ENCODE data around the gene PLTP. TPM values are rescaled to one million over a fixed set of nuclear protein-coding genes. Genes with fewer than 3 reads are reported as not detected.
"Not testable (repeated sequence)": the region's sequence is repeated elsewhere in the genome, so short reads cannot be mapped to it uniquely, and the experiment has no call there.

The PLTP gene
- total RNA-seq, 2 experiments from 2014 or later = 4.3 to 4.8 TPM

GRCh38 chr20:45887346-45887715, 24.6 kb downstream of the PLTP start, which contains the start of gene SPATA25:
SPATA25 (minus strand) TSS chr20:45887622; CDS start chr20:45887590, 32 bp downstream.
- Mint-ChIP-seq H3K9me3 (no peaks in the 10 kb centered on the region), H3K4me3 (no peak within 1 kb of the TSS), H3K27ac (no peak within 1 kb of the TSS), H3K27me3 (ENCODE audit: low read depth) (no peaks in the 10 kb centered on the region), H3K36me3 (ENCODE audit: low read depth) (peaks cover 10% of the 10 kb centered on the region), H3K4me1 (ENCODE audit: low read depth) (peaks cover 51% of the 10 kb centered on the region)
- intact Hi-C loops (cut with micrococcal nuclease) = no loop called here
- no peak for DNase-seq
- CTCF ChIA-PET = no interaction called here

GRCh38 chr20:45886590-45887345, 25.2 kb downstream of the PLTP start:
- H3K36me3 Mint-ChIP-seq (ENCODE audit: low read depth) = peaks cover 10% of the 10 kb centered on the region
- CTCF ChIA-PET = no interaction called here
- H3K27me3 Mint-ChIP-seq (ENCODE audit: low read depth) = no peaks in the 10 kb centered on the region
- H3K9me3 Mint-ChIP-seq = no peaks in the 10 kb centered on the region
- DNase-seq = no peak
- H3K4me1 Mint-ChIP-seq (ENCODE audit: low read depth) = peaks cover 49% of the 10 kb centered on the region
- intact Hi-C loops (cut with micrococcal nuclease) = no loop called here
- H3K27ac Mint-ChIP-seq = no peak overlapping the region
- no peak overlapping the region for H3K4me3 Mint-ChIP-seq

GRCh38 chr20:45883100-45883469, 28.9 kb downstream of the PLTP start:
- Mint-ChIP-seq H3K36me3 (ENCODE audit: low read depth) (peaks cover 12% of the 10 kb centered on the region), H3K4me1 (ENCODE audit: low read depth) (peaks cover 49% of the 10 kb centered on the region), H3K27ac (peak overlapping the region; percentile 61), H3K9me3 (no peaks in the 10 kb centered on the region), H3K4me3 (no peak overlapping the region), H3K27me3 (ENCODE audit: low read depth) (no peaks in the 10 kb centered on the region)
- no peak for DNase-seq
- intact Hi-C loops (cut with micrococcal nuclease) = no loop called here
- CTCF ChIA-PET = interaction anchor here (0.9 to 1.9 kb wide), 2 partner anchors 14 to 85 kb away, joined by 3 to 4 read pairs; no protein-coding TSS in a partner anchor

- H3K27me3 Mint-ChIP-seq (ENCODE audit: low read depth) = no peaks in the 10 kb centered on the region
- peaks cover 12% of the 10 kb centered on the region for H3K36me3 Mint-ChIP-seq (ENCODE audit: low read depth)
- peak overlapping the region; percentile 57 for H3K4me3 Mint-ChIP-seq
- peaks cover 49% of the 10 kb centered on the region for H3K4me1 Mint-ChIP-seq (ENCODE audit: low read depth)
- intact Hi-C loops (cut with micrococcal nuclease) = no loop called here
- DNase-seq = no peak
- H3K27ac Mint-ChIP-seq = peak overlapping the region; percentile 61
- H3K9me3 Mint-ChIP-seq = no peaks in the 10 kb centered on the region
- CTCF ChIA-PET = interaction anchor here (0.6 to 1.9 kb wide), 2 partner anchors 21 to 84 kb away, joined by 3 to 4 read pairs; no protein-coding TSS in a partner anchor
Observed at GRCh38 chr20:45882469-45883099, 29.4 kb downstream of the PLTP start.

- no peaks in the 10 kb centered on the region for H3K27me3 Mint-ChIP-seq (ENCODE audit: low read depth)
- H3K27ac Mint-ChIP-seq = peak within 1 kb of the TSS; percentile 93
- CTCF ChIA-PET = interaction anchor here (0.6 to 1.3 kb wide), 6 partner anchors 8 to 89 kb away, joined by 3 to 5 read pairs (median 4); partner anchors contain the start of gene CTSA
- intact Hi-C loops (cut with micrococcal nuclease) = loop anchor here (1.0 to 2.0 kb wide), 6 partner anchors 10 to 90 kb away; partner anchors contain the start of genes ACOT8, CTSA, NEURL2 and UBE2C
- no peaks in the 10 kb centered on the region for H3K9me3 Mint-ChIP-seq
- peak; percentile 100 for DNase-seq
- H3K36me3 Mint-ChIP-seq (ENCODE audit: low read depth) = peaks cover 14% of the 10 kb centered on the region
- H3K4me3 Mint-ChIP-seq = peak within 1 kb of the TSS; percentile 94
- H3K4me1 Mint-ChIP-seq (ENCODE audit: low read depth) = peaks cover 48% of the 10 kb centered on the region
Observed at GRCh38 chr20:45880988-45881788, 30.8 kb downstream of the PLTP start, which contains the start of gene ZSWIM1. ZSWIM1 (plus strand) TSS chr20:45881227; CDS start chr20:45882593, 1,366 bp downstream.

- Mint-ChIP-seq H3K4me3 (no peak overlapping the region), H3K27ac (no peak overlapping the region), H3K4me1 (ENCODE audit: low read depth) (peaks cover 22% of the 10 kb centered on the region), H3K27me3 (ENCODE audit: low read depth) (no peaks in the 10 kb centered on the region), H3K9me3 (no peaks in the 10 kb centered on the region), H3K36me3 (ENCODE audit: low read depth) (peaks cover 7% of the 10 kb centered on the region)
- intact Hi-C loops (cut with micrococcal nuclease) = no loop called here
- DNase-seq = no peak
- CTCF ChIA-PET = interaction anchor here (0.7 to 1.0 kb wide), 2 partner anchors 11 to 12 kb away, joined by 3 to 4 read pairs; no protein-coding TSS in a partner anchor
Observed at GRCh38 chr20:45878076-45878761, 33.7 kb downstream of the PLTP start.

- no peaks in the 10 kb centered on the region for H3K4me1 Mint-ChIP-seq (ENCODE audit: low read depth)
Observed at GRCh38 chr20:45874576-45874975, 37.4 kb downstream of the PLTP start.

GRCh38 chr20:45874104-45874481, 37.9 kb downstream of the PLTP start:
- H3K4me1 Mint-ChIP-seq (ENCODE audit: low read depth); H3K9me3 Mint-ChIP-seq; H3K27me3 Mint-ChIP-seq (ENCODE audit: low read depth); H3K4me3 Mint-ChIP-seq; intact Hi-C loops (cut with micrococcal nuclease); CTCF ChIA-PET; H3K27ac Mint-ChIP-seq; DNase-seq; H3K36me3 Mint-ChIP-seq (ENCODE audit: low read depth): not testable (repeated sequence)

More at GRCh38 chr20:45874576-45874975, 37.4 kb downstream of the PLTP start:
- no peaks in the 10 kb centered on the region for H3K9me3 Mint-ChIP-seq
- CTCF ChIA-PET = no interaction called here
- H3K4me3 Mint-ChIP-seq = no peak overlapping the region
- no peak for DNase-seq
- peaks cover 2% of the 10 kb centered on the region for H3K36me3 Mint-ChIP-seq (ENCODE audit: low read depth)
- no peak overlapping the region for H3K27ac Mint-ChIP-seq
- H3K27me3 Mint-ChIP-seq (ENCODE audit: low read depth) = no peaks in the 10 kb centered on the region
- intact Hi-C loops (cut with micrococcal nuclease) = no loop called here

GRCh38 chr20:45873409-45874103, 38.4 kb downstream of the PLTP start:
- no peak for DNase-seq
- CTCF ChIA-PET = no interaction called here
- peaks cover 2% of the 10 kb centered on the region for H3K36me3 Mint-ChIP-seq (ENCODE audit: low read depth)
- intact Hi-C loops (cut with micrococcal nuclease) = no loop called here
- no peaks in the 10 kb centered on the region for H3K4me1 Mint-ChIP-seq (ENCODE audit: low read depth)
- no peaks in the 10 kb centered on the region for H3K9me3 Mint-ChIP-seq
- no peak overlapping the region for H3K27ac Mint-ChIP-seq
- H3K27me3 Mint-ChIP-seq (ENCODE audit: low read depth) = no peaks in the 10 kb centered on the region
- H3K4me3 Mint-ChIP-seq = no peak overlapping the region

- Mint-ChIP-seq H3K27me3 (ENCODE audit: low read depth) (no peaks in the 10 kb centered on the region), H3K4me1 (ENCODE audit: low read depth) (no peaks in the 10 kb centered on the region), H3K36me3 (ENCODE audit: low read depth) (peaks cover 2% of the 10 kb centered on the region), H3K4me3 (no peak overlapping the region), H3K27ac (no peak overlapping the region), H3K9me3 (no peaks in the 10 kb centered on the region)
- no peak for DNase-seq
- intact Hi-C loops (cut with micrococcal nuclease) = no loop called here
- CTCF ChIA-PET = no interaction called here
Observed at GRCh38 chr20:45872626-45873025, 39.3 kb downstream of the PLTP start.

- Mint-ChIP-seq H3K27ac (no peak overlapping the region), H3K36me3 (ENCODE audit: low read depth) (no peaks in the 10 kb centered on the region), H3K9me3 (no peaks in the 10 kb centered on the region), H3K27me3 (ENCODE audit: low read depth) (no peaks in the 10 kb centered on the region), H3K4me1 (ENCODE audit: low read depth) (no peaks in the 10 kb centered on the region), H3K4me3 (no peak overlapping the region)
- intact Hi-C loops (cut with micrococcal nuclease) = no loop called here
- DNase-seq = no peak
- CTCF ChIA-PET = no interaction called here
Observed at GRCh38 chr20:45867819-45868176, 44.2 kb downstream of the PLTP start.
